GM18517 (cell line): ENCODE results near the gene KLHL42.

Experiments used
- ATAC-seq: cut with Tn5 transposase; IDR thresholded peaks from one replicate; pipeline ENCODE4 v1.9.1; 2021; ENCODE audit warnings: mild to moderate bottlenecking, moderate library complexity; ENCODE audit not compliant: unreplicated experiment

KLHL42 gene

DNA sequence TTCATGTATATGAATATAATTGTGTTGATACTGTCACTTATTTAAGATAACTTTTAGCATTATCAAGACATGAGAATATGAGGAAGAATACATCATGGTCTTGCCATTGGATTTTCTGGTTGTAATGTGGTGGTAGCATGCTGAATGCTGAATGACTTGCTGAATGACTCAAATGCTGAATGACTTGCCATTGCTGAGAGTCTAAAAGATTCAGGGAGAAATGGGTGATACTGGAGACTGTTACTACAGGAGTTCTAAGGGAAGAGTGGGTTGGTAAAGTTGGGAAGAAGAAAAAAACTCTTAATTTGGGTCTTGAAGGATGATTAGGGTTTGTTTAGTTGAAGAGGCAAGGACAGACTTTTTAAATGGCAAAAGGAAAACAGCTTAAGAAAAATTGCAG, 72.1 kb downstream of the KLHL42 start:
- no peak for ATAC-seq
